ENCODE measurements around the gene PRH1.

PRH1 gene

DNA sequence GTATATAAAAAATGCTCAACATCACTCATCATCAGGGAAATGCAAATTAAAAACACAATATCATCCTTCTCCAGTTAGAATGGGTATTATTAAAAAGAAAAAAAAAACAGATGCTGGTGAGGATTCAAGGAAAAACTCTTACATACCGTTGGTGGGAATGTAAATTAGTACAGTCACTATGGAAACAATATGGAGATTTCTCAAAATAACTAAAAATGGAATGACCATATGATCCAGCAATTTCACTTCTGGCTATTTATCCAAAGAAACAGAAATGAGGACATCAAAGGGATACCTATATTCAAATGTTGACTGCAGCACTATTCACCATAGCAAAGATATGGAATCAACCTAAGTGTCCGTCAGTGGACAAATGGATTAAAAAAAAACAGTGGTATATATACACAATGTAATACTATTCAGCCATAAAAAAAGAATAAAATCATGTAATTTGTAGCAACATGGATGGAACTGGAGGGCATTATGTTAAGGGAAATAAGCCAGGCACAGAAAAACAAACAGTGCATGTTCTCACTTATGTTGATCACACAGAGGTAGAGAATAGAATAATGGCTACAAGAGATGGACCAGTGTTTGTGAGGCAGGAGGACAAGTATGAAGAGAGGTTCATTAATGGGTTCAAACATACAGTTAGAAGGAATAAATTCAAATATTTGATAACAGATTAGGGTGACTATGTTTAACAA lies 20.4 kb downstream of the PRH1 start:
- H3K36me3 ChIP-seq (ENCODE audit: control insufficient read depth, insufficient read depth, low read length): no peaks in the 10 kb centered on the region
- no peak overlapping the region for H3K4me2 ChIP-seq (ENCODE audit: low read length)
- no peak overlapping the region for H3K4me3 ChIP-seq (ENCODE audit: low read depth, low read length)
- H3K4me1 ChIP-seq: no peaks in the 10 kb centered on the region
- TF ChIP-seq, protein P1, sequence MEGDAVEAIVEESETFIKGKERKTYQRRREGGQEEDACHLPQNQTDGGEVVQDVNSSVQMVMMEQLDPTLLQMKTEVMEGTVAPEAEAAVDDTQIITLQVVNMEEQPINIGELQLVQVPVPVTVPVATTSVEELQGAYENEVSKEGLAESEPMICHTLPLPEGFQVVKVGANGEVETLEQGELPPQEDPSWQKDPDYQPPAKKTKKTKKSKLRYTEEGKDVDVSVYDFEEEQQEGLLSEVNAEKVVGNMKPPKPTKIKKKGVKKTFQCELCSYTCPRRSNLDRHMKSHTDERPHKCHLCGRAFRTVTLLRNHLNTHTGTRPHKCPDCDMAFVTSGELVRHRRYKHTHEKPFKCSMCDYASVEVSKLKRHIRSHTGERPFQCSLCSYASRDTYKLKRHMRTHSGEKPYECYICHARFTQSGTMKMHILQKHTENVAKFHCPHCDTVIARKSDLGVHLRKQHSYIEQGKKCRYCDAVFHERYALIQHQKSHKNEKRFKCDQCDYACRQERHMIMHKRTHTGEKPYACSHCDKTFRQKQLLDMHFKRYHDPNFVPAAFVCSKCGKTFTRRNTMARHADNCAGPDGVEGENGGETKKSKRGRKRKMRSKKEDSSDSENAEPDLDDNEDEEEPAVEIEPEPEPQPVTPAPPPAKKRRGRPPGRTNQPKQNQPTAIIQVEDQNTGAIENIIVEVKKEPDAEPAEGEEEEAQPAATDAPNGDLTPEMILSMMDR (IDR thresholded peaks at IDR 0.05): no peak
- H3K79me2 ChIP-seq: no peaks in the 10 kb centered on the region
- H3K9me3 ChIP-seq (ENCODE audit: control insufficient read depth, low read length): no peaks in the 10 kb centered on the region
- no peak overlapping the region for H2AFZ ChIP-seq
- H3K9ac ChIP-seq: no peak overlapping the region
- no peaks in the 10 kb centered on the region for H3K27me3 ChIP-seq (ENCODE audit: control insufficient read depth, insufficient read depth, low read length)
- H3K27ac ChIP-seq: no peak overlapping the region

DNA sequence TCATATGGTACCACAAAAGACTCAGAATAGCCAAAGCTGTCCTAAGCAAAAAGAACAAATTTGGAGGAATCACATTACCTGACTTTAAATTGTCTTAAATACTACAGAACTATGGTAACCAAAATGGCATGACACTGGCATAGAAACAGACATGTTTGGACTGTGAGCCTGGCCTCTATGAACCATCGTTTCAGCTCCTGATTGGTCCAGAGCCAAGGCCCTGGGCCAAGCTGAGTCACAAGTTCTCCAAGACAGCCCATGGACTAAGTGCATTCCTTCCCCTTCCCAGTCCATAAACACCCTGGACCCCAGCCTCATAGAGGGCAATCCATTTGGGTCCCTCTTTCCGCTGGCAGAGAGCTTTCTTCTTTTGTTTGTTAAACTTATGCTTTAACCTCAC lies 22.7 kb downstream of the PRH1 start:
- peaks cover 3% of the 10 kb centered on the region for H3K79me2 ChIP-seq
- no peaks in the 10 kb centered on the region for H3K4me1 ChIP-seq
- H3K9me3 ChIP-seq (ENCODE audit: control insufficient read depth, low read length): no peaks in the 10 kb centered on the region
- no peak overlapping the region for H2AFZ ChIP-seq
- no peak overlapping the region for H3K4me2 ChIP-seq (ENCODE audit: low read length)
- no peaks in the 10 kb centered on the region for H3K27me3 ChIP-seq (ENCODE audit: control insufficient read depth, insufficient read depth, low read length)
- H3K9ac ChIP-seq: no peak overlapping the region
- no peaks in the 10 kb centered on the region for H3K36me3 ChIP-seq (ENCODE audit: control insufficient read depth, insufficient read depth, low read length)
- TF ChIP-seq, protein P1 (IDR thresholded peaks at IDR 0.05): no peak
- no peak overlapping the region for H3K27ac ChIP-seq
- H3K4me3 ChIP-seq (ENCODE audit: low read depth, low read length): no peak overlapping the region

DNA sequence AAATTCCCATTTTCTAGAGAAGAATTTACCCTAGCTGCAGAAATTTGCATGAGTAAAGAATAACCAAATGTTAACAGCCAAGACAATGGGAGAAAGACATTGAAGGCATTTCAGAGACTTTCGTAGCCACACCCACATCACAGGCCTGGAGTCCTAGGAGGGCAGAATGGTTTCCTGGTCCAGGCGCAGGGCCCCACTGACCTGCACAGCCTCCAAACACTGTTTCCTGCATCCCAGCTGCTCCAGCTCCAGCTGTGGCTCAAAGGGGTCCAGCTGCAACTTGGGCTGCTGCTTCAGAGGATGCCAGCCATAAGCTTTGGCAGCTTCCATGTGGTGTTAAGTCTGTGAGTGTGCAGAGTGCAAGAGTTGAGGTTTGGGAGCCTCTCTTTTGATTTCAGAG lies 28.2 kb downstream of the PRH1 start:
- Histone ChIP-seq H3K27me3 (ENCODE audit: control insufficient read depth, insufficient read depth, low read length) (no peaks in the 10 kb centered on the region), H3K9ac (no peak overlapping the region), H2AFZ (no peak overlapping the region), H3K79me2 (peaks cover 11% of the 10 kb centered on the region), H3K27ac (no peak overlapping the region), H3K4me3 (ENCODE audit: low read depth, low read length) (no peak overlapping the region), H3K36me3 (ENCODE audit: control insufficient read depth, insufficient read depth, low read length) (no peaks in the 10 kb centered on the region), H3K4me1 (peaks cover 3% of the 10 kb centered on the region), H3K4me2 (ENCODE audit: low read length) (no peak overlapping the region), H3K9me3 (ENCODE audit: control insufficient read depth, low read length) (no peaks in the 10 kb centered on the region)
- TF ChIP-seq, protein P1 (IDR thresholded peaks at IDR 0.05): no peak

DNA sequence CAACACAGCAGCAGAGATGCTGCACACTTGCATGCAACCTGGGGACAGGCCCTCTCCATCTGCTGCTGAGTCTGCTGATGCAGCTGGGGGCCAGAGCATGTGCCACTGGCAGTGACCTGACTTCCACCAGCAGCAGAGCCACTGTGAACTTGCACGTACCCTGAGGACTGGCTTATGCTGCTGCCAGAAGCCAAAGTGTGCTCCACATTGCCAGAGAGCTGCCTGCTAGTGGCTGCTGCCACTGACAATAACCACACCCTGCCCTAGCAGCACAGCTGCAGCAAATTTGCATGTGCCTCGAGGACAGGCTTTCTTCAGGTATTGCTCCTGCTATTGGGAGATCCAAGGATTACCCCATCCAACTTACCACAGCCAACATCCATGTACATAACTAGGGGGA lies 30.3 kb downstream of the PRH1 start:
- Histone ChIP-seq H3K4me1 (peaks cover 3% of the 10 kb centered on the region), H3K9me3 (ENCODE audit: control insufficient read depth, low read length) (no peaks in the 10 kb centered on the region), H3K4me2 (ENCODE audit: low read length) (no peak overlapping the region), H3K27me3 (ENCODE audit: control insufficient read depth, insufficient read depth, low read length) (no peaks in the 10 kb centered on the region), H3K9ac (no peak overlapping the region), H3K79me2 (peaks cover 11% of the 10 kb centered on the region), H3K27ac (no peak overlapping the region), H3K36me3 (ENCODE audit: control insufficient read depth, insufficient read depth, low read length) (no peaks in the 10 kb centered on the region), H3K4me3 (ENCODE audit: low read depth, low read length) (no peak overlapping the region), H2AFZ (no peak overlapping the region)
- TF ChIP-seq, protein P1 (IDR thresholded peaks at IDR 0.05): no peak

DNA sequence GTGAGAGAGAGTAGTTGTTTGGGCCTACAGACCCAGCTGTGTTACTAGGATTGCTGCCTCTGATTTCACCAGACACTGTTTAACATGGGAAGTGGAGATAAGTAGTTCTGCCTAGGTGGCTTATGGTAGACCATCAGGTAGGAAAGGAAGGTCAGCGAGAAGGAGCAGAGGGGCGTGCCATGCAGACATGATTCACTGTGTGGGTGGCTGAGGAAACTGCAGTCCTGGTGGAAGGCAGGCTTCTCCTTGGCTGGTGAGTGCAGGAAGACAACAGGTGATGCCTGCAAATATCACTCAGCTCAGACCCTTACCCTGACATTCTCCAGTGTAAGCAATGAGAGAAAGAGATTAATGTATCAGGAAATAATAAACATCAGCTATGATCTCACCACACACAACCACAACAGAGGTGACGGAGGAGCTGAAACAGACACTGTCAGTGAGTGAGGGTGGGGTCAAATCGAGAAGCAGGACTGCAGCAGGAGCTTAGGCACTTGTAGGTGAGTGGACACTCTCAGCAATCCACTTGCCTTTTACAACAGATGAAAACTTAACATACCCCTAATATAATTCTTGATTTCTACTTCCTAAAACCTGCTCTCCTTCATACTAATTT lies 32.7 kb downstream of the PRH1 start:
- Histone ChIP-seq H2AFZ (no peak overlapping the region), H3K4me2 (ENCODE audit: low read length) (no peak overlapping the region), H3K36me3 (ENCODE audit: control insufficient read depth, insufficient read depth, low read length) (no peaks in the 10 kb centered on the region), H3K27ac (no peak overlapping the region), H3K9ac (no peak overlapping the region), H3K27me3 (ENCODE audit: control insufficient read depth, insufficient read depth, low read length) (no peaks in the 10 kb centered on the region), H3K4me3 (ENCODE audit: low read depth, low read length) (no peak overlapping the region), H3K9me3 (ENCODE audit: control insufficient read depth, low read length) (no peaks in the 10 kb centered on the region), H3K79me2 (peaks cover 8% of the 10 kb centered on the region), H3K4me1 (peaks cover 3% of the 10 kb centered on the region)
- TF ChIP-seq, protein P1 (IDR thresholded peaks at IDR 0.05): no peak

All from parathyroid adenoma (tissue), 2 donors.